HG02852 (cell line): Measurements from ENCODE around the gene KIAA1217.

Experiments
- ATAC-seq: cut with Tn5 transposase; IDR thresholded peaks from one replicate; pipeline ENCODE4 v1.9.1; 2021; ENCODE audit warnings: mild to moderate bottlenecking, moderate library complexity; ENCODE audit not compliant: unreplicated experiment

KIAA1217 gene

DNA sequence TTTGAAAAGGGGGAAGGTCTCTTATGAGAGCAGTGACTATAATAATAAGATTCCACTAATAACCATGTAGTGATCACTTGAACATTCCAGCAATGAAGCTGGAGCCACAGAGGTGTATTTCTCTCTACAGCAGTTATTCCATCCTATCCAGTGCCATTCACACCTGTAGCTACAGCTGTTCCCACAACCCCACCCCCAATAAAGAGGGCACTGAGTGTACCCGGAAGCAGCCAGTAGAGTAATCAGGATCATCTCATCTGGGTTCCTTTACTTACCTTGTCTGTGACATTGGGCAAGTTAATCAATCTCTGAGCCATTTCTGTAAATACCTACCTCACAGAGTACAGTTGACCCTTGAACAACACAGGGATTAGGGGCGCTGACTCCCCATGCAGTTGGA is 188.7 kb downstream of the KIAA1217 start:
- ATAC-seq, result no peak

DNA sequence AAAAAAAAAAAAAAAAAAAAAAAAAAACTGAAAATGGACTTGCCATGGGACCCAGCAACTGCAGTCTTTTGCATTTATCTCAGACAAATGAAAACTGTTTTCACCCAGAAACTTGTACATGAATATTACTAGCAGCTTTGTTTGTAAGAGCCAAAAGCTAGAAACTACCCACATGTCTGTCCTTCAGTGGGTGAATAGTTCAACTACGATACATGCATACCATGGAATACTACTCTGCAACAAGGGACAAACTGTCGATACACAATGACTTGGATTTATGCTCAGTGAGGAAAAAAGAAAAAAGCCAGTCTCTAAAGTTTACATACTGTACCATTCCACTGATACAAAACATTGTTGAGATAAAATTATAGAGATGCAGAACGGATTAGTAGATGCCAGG is 195.6 kb downstream of the KIAA1217 start:
- no peak for ATAC-seq

DNA sequence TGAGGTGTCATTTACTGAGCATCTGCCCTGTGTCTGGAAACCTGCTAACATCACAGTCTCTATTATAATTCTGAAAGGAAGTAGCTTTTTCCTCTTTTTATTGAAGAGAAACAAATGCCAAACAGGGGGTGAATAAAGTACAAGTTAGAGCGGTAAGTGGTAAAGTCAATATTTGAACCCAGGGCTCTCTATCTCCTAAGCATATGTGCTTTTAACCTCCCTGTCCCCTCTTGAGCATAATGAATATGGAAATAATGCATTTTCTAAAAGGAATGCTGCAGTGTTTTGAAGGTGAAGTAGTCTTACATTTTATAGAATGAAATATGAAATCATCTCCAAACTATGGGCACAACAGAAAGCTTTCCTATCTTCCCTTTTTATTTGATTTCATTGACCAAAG is 196.7 kb downstream of the KIAA1217 start:
- ATAC-seq, result no peak

DNA sequence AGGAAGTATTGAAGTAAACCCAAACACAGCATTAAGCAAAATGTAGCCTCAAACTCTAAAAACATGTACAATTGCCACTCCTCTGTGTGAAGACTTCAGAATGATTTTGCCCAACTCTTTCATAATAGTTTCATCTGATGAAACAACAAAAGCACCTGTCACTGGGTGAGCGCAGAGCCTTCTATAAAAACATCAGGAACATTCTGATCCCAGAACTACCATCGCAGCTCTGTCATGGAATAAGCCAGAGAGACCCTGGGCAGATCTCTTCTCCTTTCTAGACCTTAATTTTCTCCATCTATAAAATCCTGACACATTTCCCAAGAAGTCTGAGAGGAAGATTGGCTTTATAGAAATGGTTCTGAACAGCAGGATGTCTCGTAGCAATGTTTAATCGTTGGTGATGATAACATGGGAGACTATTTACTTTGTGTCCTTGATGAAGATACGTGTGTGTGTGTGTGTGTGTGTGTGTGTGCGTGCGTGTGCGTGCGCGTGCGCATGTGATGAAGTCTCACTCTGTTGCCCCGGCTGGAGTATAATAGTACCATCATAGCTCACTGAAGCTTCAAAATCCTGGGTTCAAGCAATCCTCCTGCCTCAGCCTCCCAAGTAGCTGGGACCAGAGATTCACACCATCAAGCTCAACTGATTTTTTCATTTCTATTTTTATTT is 198.0 kb downstream of the KIAA1217 start:
- no peak for ATAC-seq

DNA sequence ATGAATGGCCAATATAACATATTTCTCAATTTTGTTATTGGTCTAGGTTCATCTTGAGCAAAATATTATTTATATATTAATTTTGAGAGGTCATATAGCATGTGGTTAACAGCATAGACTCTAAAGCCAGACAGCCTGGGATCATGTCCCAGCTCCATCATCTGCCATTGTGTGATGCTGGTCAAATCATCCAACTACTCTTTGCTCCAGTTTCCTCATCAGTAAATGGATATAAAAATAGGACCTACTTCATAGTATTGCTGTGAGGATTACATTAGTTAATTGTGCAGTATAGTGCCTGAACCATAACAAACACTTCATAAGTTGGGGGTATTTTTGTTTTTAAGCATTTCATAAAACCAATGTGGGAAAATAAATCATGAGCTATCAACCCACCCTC is 199.0 kb downstream of the KIAA1217 start:
- no peak for ATAC-seq

DNA sequence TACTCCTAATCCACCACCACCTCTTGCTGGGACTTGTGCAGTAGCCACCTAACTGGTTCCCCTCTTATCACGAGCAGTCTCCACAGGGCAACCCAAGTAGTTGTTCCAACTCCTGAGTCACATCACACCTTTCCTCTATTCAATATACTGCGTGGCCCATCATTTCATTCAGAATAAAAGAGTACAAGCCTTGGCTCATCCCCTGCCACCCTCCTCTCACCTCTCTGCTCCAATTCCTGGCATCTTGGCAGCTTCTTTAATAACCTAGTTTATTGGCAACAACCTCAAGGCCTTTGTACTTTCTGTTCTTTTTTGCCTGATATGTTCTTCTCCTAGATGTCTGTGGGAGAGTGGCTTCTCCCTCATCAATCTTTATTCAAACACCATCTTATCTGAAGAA is 199.4 kb downstream of the KIAA1217 start:
- ATAC-seq, result no peak

DNA sequence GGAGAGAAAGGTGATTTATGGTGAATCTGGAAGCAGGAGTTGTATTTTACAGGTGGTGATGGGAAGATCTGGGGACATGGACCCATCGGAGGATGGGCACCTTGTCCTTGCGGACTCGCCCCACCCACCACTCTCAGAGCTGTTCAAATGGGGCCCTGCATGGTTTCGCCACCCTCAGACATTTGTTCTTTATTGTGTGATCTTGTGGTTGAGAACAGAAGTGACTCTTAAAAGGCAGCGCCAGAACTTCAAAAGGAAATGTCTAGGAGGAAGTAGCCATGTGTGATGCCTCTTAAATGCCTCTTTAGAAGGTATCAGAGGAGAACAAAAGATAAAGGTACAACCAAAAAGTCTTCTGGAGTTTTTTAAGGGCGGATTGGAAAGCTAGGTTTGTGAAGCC is 205.7 kb downstream of the KIAA1217 start:
- peak; percentile 64 for ATAC-seq

DNA sequence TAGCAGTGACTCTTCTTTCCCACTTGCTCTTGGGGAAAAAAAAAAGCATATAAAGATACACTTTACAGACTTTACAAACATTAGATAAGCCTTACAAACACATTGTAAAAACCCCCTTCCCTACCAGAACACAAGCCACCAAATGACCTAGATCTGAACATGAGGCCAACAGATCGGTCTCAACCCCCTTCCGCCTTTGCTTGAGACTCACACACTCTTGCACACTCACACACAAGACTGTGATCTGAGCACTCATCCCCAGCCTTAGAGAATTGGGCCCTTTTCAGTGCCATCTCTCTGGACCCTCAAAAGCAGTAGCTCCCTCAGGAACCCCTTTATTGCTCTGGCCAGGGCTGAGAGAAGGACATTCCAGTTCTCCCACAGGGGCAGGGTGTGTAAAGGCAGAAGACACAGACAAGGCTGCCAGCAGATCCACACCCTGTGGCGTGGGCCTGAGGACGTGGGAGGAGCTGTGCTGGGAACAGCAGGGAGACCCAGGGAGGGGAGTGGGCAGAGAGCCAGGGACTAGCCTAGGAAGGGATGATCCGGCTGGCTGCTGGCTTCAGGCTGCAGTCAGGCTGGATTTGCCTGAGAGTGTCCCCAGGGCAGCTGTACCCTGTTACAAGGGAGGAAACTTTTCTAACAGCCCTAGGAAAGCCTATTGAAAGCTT is 206.7 kb downstream of the KIAA1217 start:
- ATAC-seq, result no peak

DNA sequence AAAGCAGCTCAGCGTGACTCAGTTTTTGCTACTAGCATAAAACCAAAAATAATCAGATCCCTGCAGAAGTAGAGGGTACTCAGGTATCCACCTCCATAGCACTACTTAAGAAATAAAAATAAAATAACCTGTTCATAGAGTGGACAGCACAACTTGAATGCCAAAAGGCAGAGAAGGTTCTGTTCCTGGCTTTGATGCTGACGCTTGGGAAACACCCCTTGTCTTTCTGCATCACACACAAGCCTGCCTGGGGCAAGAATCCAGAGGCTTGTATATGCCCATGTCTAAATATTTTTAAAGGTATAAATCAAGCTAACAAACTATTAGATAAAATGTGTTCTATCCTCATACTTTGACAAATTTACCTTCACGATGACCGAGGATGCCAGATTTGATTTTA is 207.3 kb downstream of the KIAA1217 start:
- ATAC-seq, result no peak

DNA sequence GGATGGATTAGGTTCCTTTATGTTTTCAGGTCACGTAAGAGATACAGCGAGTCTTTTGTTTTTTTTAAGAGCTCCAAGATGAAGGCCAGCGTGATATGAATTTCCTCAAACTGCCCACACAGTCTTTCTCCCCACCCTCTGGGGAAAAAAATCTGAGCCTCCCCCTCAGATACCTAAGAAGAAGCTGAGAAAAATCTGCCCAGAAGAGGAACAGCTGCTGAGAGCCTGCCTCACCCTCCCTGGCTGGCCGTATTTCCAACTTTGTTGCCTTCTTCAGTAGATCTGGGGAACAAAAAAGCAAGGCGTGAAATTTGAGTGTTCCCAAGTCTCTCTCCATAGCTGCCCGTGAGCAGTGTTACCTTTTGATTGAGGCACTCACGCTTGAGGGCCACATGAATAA is 208.1 kb downstream of the KIAA1217 start:
- no peak for ATAC-seq

DNA sequence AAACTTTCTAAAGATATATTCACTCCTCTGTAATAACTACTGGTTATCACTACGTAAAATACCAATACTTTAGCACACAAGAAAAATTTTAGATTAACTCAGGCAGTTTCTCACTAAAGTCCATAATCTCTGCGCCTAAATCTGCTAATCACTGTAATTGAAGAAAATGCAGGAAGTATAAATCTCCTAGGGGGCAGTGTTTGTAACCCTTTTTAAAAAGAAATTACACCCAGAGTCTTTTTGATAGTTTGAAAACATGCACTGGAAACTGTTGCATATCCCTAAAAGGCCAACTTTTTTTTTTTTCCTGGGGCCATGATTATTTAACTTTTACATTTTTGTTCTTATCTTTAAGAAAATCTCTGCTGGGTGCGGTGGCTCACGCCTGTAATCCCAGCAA is 209.6 kb downstream of the KIAA1217 start:
- ATAC-seq, result no peak

DNA sequence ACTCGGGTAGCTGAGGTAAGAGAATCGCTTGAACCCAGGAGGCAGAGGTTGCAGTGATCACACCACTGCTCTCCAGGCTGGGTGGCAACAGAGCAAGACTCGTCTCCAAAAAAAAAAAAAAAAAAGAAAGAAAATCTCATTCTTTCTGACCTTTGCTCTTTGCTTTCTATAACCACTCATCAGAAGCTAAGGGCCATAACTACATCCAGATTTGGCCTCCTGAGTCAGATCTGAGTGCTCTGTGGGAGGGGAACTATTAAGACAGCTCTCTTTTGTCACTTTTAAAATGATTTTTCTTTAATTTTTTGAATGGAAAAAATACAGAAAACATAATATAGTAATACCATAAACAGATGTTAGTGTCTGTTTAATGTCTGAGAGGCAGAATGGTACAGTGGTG is 210.1 kb downstream of the KIAA1217 start:
- ATAC-seq, result no peak

DNA sequence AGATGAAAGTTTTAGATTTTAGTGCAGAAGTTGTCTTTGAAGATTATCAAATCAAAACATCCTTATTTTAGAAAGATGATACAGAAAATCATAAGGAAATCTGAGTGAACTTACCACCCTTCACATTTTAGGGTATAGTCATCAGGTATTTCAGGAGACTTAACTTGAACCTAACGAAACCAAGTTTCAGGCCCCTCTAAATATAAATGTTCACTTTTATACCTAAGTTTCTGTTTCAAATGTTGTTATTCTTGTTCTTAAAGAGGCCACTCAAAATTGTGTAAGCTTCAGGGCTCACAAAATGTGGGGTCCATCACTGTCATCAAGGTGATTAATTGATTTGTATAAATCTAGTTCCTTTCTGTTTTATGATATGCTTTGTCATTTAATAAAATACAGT is 216.2 kb downstream of the KIAA1217 start:
- no peak for ATAC-seq

DNA sequence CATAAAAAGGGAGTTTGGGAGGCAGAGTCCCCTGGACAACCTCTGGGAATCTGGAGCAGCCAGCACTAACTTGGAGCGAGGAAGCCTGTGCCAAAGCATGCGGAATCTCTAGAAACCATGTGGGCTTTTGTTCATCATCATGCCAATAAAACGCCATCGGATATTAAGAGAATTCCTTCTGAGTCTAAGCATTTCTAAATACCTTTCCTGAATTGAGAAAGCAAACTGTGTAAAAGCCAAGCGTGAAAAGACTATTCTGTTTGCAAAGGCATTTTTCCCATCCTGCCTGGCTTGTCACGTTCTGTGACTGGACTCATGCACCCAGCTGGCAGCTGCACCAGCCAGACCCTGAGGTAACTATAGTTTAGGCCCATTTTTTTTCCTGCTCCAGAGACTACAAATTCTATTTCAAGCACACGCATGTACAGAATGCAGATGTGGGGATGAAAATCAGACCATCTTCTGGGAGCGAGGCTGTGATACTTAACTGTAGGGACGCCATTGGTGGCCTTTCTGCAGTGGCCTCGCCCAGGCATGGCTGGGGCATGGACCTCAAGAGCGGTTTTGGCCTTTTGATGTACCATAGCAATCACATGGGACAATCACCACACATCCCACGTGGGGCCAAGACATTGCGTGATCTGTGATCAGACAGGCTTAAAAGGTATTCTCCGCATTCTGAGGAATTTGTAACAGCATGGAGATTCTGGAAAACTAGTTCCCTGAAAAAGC is 218.9 kb downstream of the KIAA1217 start:
- no peak for ATAC-seq

DNA sequence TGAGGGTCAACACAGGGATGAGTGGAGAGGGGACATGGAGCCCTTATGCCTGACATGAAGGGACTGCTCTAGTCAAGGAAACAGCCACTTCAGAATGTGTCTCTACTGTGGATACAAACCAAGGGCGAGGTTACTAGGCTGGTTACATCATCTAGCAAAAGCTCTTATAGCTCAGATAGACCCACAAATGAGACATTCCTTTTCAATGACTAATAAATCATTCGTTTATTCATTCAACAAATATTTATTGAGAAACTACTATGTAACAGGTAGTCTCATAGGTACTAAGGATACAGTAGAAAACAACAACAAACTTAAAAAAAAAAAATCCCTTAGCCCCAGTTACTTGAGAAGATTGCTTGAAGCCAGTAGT is 219.5 kb downstream of the KIAA1217 start:
- no peak for ATAC-seq

DNA sequence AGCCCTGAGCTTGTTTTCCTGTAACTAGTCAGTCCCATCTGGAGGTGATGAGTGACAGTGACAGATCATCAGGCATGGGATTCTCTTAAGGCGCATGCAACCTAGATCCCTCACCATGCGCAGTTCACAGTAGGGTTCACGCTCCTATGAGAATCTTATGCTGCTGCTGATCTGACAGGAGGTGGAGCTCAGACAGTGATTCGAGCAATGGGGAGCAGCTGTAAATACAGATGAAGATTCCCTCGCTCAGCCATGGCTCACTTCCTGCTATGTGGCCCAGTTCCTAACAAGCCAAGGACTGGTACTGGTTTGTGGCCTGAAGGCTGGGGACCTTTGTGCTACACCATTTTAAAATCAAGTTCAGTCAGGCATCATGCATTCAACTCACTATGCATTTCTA is 221.7 kb downstream of the KIAA1217 start:
- ATAC-seq, result no peak

DNA sequence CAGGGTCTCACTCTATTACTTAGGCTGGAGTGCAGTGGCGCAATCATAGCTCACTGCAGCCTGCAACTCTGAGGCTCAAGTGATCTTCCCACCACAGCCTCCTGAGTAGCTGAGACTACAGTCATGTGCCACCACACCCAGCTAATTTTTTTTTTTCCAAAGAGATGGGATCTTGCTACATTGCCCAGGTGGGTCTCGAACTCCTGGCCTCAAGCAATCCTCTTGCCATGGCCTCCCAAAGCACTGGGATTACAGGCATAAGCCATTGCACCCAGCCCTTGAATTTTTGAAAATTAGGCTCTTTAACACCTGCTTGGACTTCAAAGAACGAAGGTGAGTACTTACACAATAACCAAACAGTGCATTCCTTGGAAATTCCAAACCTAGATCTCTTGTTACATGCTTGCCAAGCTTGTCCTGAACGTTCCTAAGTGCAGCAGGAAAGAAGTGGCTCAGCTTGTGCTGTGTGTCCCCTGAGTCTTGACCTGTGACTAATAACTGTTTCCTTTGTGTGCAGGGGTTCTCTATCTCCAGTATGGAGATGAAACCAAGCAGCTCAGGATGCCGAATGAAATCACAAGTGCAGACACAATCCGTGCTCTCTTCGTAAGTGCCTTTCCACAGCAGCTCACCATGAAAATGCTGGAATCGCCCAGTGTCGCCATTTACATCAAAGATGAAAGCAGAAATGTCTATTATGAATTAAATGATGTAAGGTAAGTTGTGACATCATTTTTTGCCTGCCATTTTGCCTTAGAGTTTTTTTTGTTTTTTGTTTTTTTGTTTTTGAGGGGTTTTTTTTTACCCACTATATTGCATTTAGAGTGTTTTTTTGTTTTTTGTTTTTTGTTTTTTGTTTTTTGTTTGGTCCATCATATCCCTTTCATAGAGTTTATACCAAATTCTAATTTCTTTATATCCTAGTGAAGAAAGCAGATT is 223.8 kb downstream of the KIAA1217 start:
- ATAC-seq, result peak; percentile 65

DNA sequence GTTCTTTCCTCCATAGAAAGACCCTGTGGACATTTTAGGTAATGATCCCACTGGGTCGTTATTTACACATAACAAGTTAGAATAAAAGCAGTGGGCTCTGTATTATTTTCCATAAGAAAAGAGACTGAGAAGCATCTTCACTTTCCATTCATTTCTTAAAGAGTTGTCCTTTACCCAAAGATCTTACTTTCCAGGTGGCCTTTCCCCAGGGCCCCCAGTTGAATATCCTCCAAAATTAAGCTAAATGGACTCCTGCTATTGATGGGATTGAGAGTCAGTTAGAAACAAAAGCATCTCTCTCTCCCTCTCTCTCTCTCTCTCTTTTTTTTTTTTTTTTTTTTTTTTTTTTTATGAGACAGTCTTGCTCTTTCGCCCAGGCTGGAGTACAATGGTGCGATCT is 224.8 kb downstream of the KIAA1217 start:
- ATAC-seq, result no peak

DNA sequence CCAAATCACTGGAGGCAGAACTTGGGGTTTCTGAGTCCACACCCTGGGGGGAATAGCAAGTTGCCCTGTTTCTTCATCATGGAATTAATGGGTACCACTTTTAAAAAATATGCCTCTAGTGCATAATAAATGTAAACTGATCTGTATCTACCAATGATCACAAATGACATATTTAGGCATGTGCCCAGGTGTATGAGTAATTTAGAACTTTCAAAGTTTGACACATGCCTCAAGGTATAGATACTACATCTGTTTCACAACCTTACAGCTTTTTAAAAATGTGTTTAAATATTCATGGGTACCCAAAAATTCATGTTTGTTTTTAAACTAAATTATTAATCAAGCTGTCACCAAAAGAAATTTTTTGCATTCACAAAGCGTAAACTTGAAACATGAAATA is 226.0 kb downstream of the KIAA1217 start:
- ATAC-seq, result no peak

DNA sequence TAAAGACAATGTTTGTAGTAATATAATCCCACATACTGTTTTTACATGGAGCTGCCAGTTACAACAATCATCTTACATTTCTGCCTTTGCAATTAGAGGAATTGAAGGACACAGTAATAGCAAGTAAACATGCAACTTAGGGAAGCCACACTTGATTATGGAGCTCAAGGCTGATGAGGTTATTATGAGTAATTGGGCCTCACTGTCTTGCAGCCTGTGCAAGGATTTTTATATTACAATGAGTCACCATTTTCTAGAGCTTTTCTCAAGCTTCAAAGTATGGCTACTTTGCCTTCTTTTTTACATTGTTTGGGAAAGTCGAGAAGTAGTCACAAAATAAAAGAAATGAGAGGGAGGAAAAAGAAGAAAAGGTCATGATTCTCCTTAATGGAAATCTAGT is 226.4 kb downstream of the KIAA1217 start:
- no peak for ATAC-seq

DNA sequence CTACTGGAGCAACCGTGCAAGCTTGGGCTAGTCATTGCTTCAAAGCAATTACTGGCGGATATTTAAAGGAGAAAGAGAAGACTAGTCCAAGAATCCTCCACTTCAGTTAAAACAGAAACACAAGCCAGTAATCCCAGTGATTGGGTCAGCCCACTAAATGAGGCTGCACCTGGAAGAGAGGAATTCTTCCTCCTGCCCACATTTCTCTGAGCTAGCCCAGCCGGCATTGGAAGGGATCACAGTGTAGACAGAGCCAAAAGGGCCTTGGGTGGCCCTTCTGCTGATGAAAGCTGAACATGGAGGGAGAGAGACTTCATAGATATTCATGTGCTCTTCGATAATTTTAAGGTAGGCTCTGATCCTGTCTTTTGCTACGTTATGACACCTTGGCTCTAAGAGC is 228.4 kb downstream of the KIAA1217 start:
- ATAC-seq, result no peak
